HepG2 (cell line): ENCODE measurements around the gene SF3B2. TPM values are rescaled to one million over a fixed set of nuclear protein-coding genes. Genes with fewer than 3 reads are reported as not detected.

Experiments used
- AKNA ChIP-seq: sonication (generic); formaldehyde crosslinking; IDR thresholded peaks from 2 replicates; pipeline ENCODE4 v1.4.0; 2020; ENCODE audit warnings: missing genetic modification reagents, borderline replicate concordance
- DMTF1 ChIP-seq: sonication (generic); formaldehyde crosslinking; IDR thresholded peaks from 2 replicates; pipeline ENCODE4 v1.4.0; 2020; ENCODE audit warnings: mild to moderate bottlenecking, missing genetic modification reagents
- IRF9 ChIP-seq: sonication (generic); formaldehyde crosslinking; IDR thresholded peaks from 2 replicates; pipeline ENCODE4 v1.8.0; 2022; ENCODE audit warnings: missing genetic modification reagents, mild to moderate bottlenecking, borderline replicate concordance
- IRX3 ChIP-seq: sonication (generic); formaldehyde crosslinking; IDR thresholded peaks from 2 replicates; pipeline ENCODE4 v1.8.1; 2023; ENCODE audit warnings: mild to moderate bottlenecking, low read depth, missing genetic modification reagents, borderline replicate concordance
- MAZ ChIP-seq, 2 experiments: sonication (generic) in 1 of 2; formaldehyde crosslinking in 1 of 2; IDR thresholded peaks; 2 replicates each; pipeline versions ENCODE4 v1.5.0 to v1.6.1; 2012 to 2020; ENCODE audit warnings: low read depth in 2 of 2, mild to moderate bottlenecking in 2 of 2, borderline replicate concordance in 1 of 2, improper control_type of control experiment in 1 of 2, low read length in 1 of 2, missing genetic modification reagents in 1 of 2, moderate library complexity in 1 of 2
- MTA1 ChIP-seq: sonication (generic); formaldehyde crosslinking; IDR thresholded peaks from 2 replicates; pipeline ENCODE4 v1.4.0; 2020; ENCODE audit warnings: missing genetic modification reagents, mild to moderate bottlenecking, borderline replicate concordance
- SIX1 ChIP-seq: sonication (generic); formaldehyde crosslinking; IDR thresholded peaks from 2 replicates; pipeline ENCODE4 v1.4.0; 2020; ENCODE audit warnings: missing genetic modification reagents, borderline replicate concordance
- ZNF275 ChIP-seq: sonication (generic); formaldehyde crosslinking; IDR thresholded peaks from 2 replicates; pipeline ENCODE4 v1.8.0; 2022; ENCODE audit warnings: missing genetic modification reagents, mild to moderate bottlenecking, inconsistent platforms, borderline replicate concordance
- ZNF337 ChIP-seq: sonication (generic); formaldehyde crosslinking; IDR thresholded peaks from 2 replicates; pipeline ENCODE4 v1.5.1; 2020; ENCODE audit warnings: missing genetic modification reagents, low read depth, mild to moderate bottlenecking, borderline replicate concordance
- ZNF687 ChIP-seq: sonication (generic); formaldehyde crosslinking; IDR thresholded peaks from 2 replicates; pipeline ENCODE4 v1.5.1; 2020; ENCODE audit warnings: mild to moderate bottlenecking, missing genetic modification reagents, moderate library complexity
- ZNF720 ChIP-seq: sonication (generic); formaldehyde crosslinking; IDR thresholded peaks from 2 replicates; pipeline ENCODE4 v1.4.0; 2020; ENCODE audit warnings: missing genetic modification reagents
- polyA plus RNA-seq, 8 experiments: library from polyadenylated mRNA; depleted of rRNA in 3 of 8; stranded (reverse) in 7 of 8; unstranded in 1 of 8; fragments of >200 nt; fragmentation: Illumina TruSeq in 4 of 8; extraction: Trizol in 4 of 8; gene quantifications; 2 replicates each; pipeline versions ENCODE4 v1.2.1 to v1.2.3, GENCODE V29; 2011 to 2016; ENCODE audit warnings: low read depth in 4 of 8, missing spikeins in 1 of 8, mixed read lengths in 1 of 8; ENCODE audit not compliant: insufficient read depth in 1 of 8
- total RNA-seq, 5 experiments: library from RNA; depleted of rRNA; stranded (reverse); fragments of >200 nt; fragmentation: Illumina TruSeq; extraction: Trizol; gene quantifications; 2 replicates each; pipeline ENCODE4 v1.2.3, GENCODE V29; 2016; ENCODE audit warnings: low read depth in 1 of 5

Gene SF3B2
- total and polyA plus RNA-seq, 2 of the 13 experiments (the other 11 are each of a cell fraction or from before 2014, with no cell fraction given): 70.4 to 153 TPM

- no peak for TF ChIP-seq AKNA
- TF ChIP-seq ZNF337 (CRISPR knock-in tag): no peak
- peak; percentile 66 for TF ChIP-seq ZNF687
- TF ChIP-seq SIX1 (CRISPR knock-in tag): no peak
- TF ChIP-seq MTA1 (CRISPR knock-in tag): 0 out of 2 replicates have a peak, but pooled peaks have one; percentile 25
- TF ChIP-seq MAZ (IDR thresholded peaks at IDR 0.05; ENCODE audit: borderline replicate concordance, low read depth, low read length): peak; percentile 85; the same call in 1 of the 2 replicates
- TF ChIP-seq MAZ (CRISPR knock-in tag; IDR thresholded peaks at IDR 0.05; ENCODE audit: low read depth): peak; percentile 60; the same call in 1 of the 2 replicates
- TF ChIP-seq IRF9 (CRISPR knock-in tag): no peak
- no peak for TF ChIP-seq ZNF720 (CRISPR knock-in tag)
- no peak for TF ChIP-seq IRX3 (CRISPR knock-in tag)
- TF ChIP-seq ZNF275 (CRISPR knock-in tag): no peak
- no peak for TF ChIP-seq DMTF1 (CRISPR knock-in tag)
Measured at GRCh38 chr11:66045177-66045639, 7.0 kb upstream of the SF3B2 start (continued).
